Bone marrow (tissue), 2 donors: Measurements from ENCODE around the gene PDE10A.
"Not testable (repeated sequence)": the region's sequence is repeated elsewhere in the genome, so short reads cannot be mapped to it uniquely, and the experiment has no call there.

ENCODE experiments used
- DNase-seq, 2 donors: peaks; one replicate each; lab custom pipeline; 2025; lab: John Stamatoyannopoulos, UW

PDE10A gene

DNA sequence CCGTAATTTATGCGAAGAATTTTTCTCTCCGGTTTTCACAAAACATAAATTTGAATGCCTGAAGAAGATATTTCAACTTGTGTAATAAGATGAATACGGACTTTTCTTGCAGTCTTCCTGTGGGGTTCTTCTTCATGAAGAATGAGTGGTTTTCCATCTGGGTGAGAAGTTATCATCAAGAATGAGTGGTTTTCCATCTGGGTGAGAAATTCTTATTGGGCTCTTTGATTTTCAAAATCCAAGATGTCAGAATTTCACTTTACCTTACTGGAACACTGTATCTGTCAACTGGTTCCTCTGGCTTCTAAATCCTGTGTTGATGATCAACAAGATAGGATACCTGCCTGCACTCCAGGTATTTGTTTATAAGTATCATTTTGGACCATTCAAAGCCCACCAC, 193.6 kb downstream of the PDE10A start:
- DNase-seq, result no peak

DNA sequence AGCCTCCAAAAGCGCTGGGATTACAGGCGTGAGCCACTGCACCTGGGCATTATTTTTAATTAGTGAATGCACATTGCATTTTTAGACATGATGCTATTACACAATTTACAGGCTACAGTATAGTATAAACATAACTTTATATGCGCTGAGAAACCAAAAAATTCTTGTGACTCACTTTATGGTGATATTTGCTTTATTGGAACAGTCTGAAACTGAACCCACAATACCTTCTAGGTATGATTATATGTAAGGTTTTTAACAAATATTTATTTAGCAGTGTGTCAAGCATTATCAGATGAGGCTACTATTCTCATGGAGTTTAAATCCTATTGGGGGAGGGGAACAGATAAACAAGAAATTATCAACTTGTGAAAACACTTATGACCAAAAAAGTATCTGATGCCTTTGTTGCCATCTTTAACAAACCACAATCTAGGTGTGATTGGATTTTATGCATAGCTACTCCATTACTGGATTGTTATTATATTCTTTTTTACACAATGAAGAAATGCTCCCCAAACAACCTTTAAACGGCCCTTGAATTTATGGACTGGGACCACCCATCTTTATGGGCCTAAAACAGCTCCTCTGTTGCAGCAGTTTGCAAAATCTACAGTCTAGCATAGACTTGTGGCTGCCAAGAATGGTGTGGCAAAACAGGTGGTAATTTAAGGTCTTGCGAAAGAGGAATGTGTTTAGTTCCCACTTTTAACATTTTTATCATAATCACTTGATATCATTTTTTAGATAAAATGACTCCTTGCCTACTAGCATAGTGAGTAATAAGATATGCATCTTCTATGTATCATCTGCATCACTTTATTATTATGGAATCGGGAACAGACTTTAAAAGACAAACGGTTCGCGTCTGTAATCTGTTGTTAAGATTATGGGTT, 194.5 kb downstream of the PDE10A start:
- DNase-seq, result no peak

DNA sequence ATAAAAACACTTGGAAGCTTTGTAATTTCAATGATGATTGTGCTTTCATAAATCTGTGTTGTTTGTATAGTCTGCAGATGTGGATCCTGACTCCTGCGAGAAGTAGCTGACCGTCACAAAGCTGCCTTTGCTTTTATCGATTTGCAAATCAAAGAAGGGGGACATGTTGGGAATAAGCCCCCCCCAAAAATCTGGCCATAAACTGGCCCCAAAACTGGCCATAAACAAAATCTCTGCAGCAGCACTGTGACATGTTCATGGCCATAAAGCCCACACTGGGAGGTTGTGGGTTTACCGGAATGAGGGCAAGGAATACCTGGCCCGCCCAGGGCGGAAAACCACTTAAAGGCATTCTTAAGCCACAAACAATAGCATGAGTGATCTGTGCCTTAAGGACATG, 199.5 kb downstream of the PDE10A start:
- DNase-seq, result not testable (repeated sequence)

DNA sequence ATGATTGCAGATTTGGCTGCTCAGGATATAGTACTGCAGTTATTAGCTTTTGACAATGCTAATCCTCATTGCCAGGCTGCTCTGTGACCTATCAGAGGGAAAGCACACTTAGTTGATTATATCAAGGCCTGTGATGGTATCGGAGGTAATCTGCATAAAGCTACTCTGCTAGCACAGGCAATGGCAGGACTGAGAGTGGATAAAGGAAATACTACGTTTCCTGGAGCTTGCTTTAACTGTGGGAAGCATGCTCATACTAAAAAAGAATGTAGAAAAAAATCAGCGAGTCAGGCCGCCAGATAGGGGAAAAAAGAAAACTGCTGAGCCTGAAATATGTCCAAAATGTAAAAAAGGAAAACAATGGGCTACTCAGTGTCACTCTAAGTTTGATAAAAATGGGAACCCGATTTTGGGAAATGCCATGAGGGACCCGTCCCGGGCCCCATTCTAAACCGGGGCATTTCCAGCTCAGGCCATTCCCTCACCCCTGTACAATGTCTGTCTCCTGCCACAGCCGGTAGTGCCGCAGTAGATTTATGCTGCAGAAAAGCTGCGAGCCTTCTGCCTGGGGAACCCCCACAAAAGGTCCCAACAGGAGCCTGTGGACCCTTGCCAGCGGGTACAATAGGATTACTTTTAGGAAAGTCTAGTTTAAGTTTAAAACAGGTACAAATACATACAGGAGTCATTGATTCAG, 203.3 kb downstream of the PDE10A start:
- not testable (repeated sequence) for DNase-seq

GRCh38 chr6:165458134-165458533, 204.9 kb downstream of the PDE10A start:
- no peak for DNase-seq

- DNase-seq, result no peak
Measured at GRCh38 chr6:165456286-165456685, 206.8 kb downstream of the PDE10A start.

- no peak for DNase-seq
Measured at GRCh38 chr6:165455488-165455887, 207.6 kb downstream of the PDE10A start.

DNA sequence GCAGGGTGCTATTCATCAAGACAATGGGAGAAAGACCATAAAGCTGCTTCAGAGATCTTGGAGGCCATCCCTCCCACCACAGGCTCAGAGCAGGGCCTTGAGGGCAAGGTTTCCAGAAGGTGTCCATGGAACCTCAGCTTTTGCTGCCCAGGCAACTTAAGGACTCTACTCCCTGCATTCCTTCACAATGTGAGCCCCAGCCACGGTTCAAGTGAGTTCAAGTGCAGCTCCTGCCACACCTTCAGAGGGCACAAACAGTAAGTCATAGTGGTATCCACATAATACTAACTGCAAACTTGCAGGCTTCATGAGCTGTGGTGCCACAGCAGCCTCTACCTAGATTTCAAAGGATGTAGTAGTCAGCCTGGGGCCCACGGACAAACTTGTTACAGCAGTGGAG, 209.6 kb downstream of the PDE10A start:
- DNase-seq, result no peak

GRCh38 chr6:165451838-165452237, 211.2 kb downstream of the PDE10A start:
- DNase-seq, result no peak

- no peak for DNase-seq
Measured at GRCh38 chr6:165448210-165448609, 214.8 kb downstream of the PDE10A start.

GRCh38 chr6:165447141-165447540, 215.9 kb downstream of the PDE10A start:
- DNase-seq, result no peak

GRCh38 chr6:165446331-165446730, 216.7 kb downstream of the PDE10A start:
- no peak for DNase-seq

GRCh38 chr6:165443462-165443861, 219.6 kb downstream of the PDE10A start:
- DNase-seq, result no peak

- DNase-seq, result no peak
Measured at GRCh38 chr6:165441181-165441580, 221.9 kb downstream of the PDE10A start.

DNA sequence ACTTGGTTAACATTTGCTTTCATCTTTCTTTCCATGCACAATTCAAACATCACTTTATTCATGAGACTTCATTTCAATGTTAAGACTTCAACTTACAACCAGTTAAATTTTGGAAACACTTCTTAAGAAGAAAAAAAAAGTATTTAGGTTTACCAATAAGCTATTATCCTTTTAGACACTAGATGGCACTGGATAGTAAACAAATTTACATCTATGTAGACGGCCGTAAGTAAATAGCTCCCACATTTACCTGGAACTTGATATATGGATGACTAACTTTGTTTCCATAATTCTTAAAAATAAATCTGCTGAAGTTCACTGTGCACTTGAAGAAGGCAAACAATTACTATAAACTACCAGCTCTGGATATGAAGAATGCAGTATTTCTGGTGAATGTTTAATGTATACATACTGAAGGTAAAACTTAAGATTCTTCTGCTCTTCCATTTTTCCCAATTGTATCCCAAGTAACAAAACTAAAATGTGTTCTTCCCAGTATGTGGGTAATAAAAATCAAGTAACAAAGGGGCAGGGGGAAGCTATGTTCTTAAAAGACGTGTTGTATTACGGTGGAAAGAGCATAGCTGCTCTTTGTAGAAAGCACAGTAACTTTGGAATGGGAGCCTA, 223.0 kb downstream of the PDE10A start:
- DNase-seq, result no peak

GRCh38 chr6:165426892-165427291, 236.1 kb downstream of the PDE10A start:
- no peak for DNase-seq

- no peak for DNase-seq
Measured at GRCh38 chr6:165422192-165422591, 240.8 kb downstream of the PDE10A start.

- DNase-seq, result no peak
Measured at GRCh38 chr6:165417278-165417865, 245.7 kb downstream of the PDE10A start.

DNA sequence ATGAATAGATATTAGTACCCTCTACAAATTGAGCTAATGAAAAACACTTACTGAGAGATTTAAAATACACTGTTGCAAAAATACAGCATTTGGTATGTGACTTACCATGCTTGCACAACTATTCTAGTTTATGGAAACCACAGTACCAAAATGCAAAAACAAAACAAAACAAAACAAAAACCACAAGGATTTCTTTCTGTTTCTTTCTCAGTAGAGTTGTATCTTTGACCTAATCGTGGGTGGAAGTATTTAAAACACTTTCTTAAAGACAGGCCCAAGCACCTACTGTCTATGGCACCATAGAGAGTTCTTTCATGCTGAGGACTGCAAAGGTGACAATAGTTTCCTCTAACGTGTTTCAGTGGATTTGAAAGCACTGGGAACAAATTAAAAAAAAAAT, 258.3 kb downstream of the PDE10A start:
- no peak for DNase-seq

- DNase-seq, result no peak
Measured at GRCh38 chr6:165404296-165404695, 258.7 kb downstream of the PDE10A start.

DNA sequence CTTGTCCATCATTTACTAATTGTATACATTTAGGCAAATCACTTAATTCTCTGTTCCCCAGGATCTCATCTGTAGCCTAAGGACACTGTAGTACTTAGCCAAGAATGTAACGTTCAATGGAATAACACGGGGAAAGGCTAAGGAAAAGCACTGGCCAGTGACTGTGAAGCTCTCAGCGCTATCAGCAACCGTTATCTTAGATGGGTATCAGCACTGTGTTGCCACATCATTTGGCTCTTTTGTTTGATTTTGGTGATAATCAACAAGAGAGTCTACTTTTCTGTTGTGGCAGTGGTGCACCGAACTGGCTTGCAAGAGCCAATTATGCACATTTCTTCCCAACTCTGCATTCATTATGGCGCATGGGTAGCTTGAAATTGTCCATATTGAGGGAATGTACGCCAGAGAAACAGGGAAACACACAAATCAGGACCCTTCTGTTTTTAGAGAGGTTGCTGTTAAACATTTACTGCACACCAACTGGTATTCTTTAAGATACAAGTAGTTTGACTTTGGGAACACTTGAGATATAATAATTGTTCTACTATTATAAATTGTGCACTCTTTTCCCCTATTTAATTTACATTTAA, 259.9 kb downstream of the PDE10A start:
- no peak for DNase-seq

DNA sequence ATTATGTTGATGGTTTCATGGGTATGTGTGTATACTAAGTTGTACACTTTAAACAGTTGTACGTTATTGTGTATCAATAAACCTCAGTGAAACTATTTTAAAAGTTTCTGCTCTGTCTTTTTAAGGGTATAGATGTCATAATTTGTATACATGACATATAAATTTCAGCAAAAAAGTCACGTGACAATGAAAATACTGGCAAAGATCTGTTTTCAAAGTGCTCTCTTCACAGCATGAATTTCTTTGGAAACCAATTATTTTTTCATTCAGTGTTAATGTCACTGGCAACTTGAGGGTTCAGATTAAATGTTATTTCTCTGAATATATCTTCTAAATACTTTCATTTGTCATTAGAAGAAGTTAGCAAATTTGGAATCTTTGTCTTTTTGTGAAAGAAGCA, 261.9 kb downstream of the PDE10A start:
- DNase-seq, result no peak
